GM19023 (cell line): Measurements from ENCODE around the gene FBXW7.

Source experiments
- ATAC-seq: cut with Tn5 transposase; IDR thresholded peaks from one replicate; pipeline ENCODE4 v1.9.1; 2021; ENCODE audit warnings: mild to moderate bottlenecking, moderate library complexity; ENCODE audit not compliant: unreplicated experiment

Gene FBXW7

GRCh38 chr4:152380919-152381318, 155.0 kb downstream of the FBXW7 start:
- no peak for ATAC-seq

- ATAC-seq: no peak
Measured at GRCh38 chr4:152380185-152380584, 155.7 kb downstream of the FBXW7 start.

GRCh38 chr4:152374606-152375285, 161.1 kb downstream of the FBXW7 start:
- no peak for ATAC-seq

GRCh38 chr4:152374153-152374552, 161.7 kb downstream of the FBXW7 start:
- ATAC-seq: no peak

- no peak for ATAC-seq
Measured at GRCh38 chr4:152372444-152372843, 163.4 kb downstream of the FBXW7 start.

GRCh38 chr4:152369902-152370295, 166.0 kb downstream of the FBXW7 start:
- no peak for ATAC-seq

GRCh38 chr4:152369203-152369901, 166.5 kb downstream of the FBXW7 start:
- no peak for ATAC-seq

GRCh38 chr4:152368001-152368400, 167.9 kb downstream of the FBXW7 start:
- no peak for ATAC-seq

GRCh38 chr4:152364883-152365282, 171.0 kb downstream of the FBXW7 start:
- ATAC-seq: no peak

GRCh38 chr4:152364383-152364782, 171.5 kb downstream of the FBXW7 start:
- no peak for ATAC-seq

- no peak for ATAC-seq
Measured at GRCh38 chr4:152363904-152364303, 172.0 kb downstream of the FBXW7 start.

GRCh38 chr4:152363086-152363485, 172.8 kb downstream of the FBXW7 start:
- ATAC-seq: no peak

- peak; percentile 47 for ATAC-seq
Measured at GRCh38 chr4:152360045-152360410, 175.9 kb downstream of the FBXW7 start.

GRCh38 chr4:152359208-152360044, 176.5 kb downstream of the FBXW7 start:
- peak; percentile 38 for ATAC-seq

- ATAC-seq: no peak
Measured at GRCh38 chr4:152357206-152357605, 178.7 kb downstream of the FBXW7 start.

- ATAC-seq: no peak
Measured at GRCh38 chr4:152356428-152357034, 179.4 kb downstream of the FBXW7 start.

GRCh38 chr4:152352622-152353116, 183.2 kb downstream of the FBXW7 start:
- ATAC-seq: peak; percentile 90

- peak; percentile 27 for ATAC-seq
Measured at GRCh38 chr4:152352215-152352614, 183.7 kb downstream of the FBXW7 start.

- no peak for ATAC-seq
Measured at GRCh38 chr4:152351080-152351479, 184.8 kb downstream of the FBXW7 start.

- ATAC-seq: no peak
Measured at GRCh38 chr4:152348670-152349069, 187.2 kb downstream of the FBXW7 start.

- ATAC-seq: no peak
Measured at GRCh38 chr4:152346979-152347378, 188.9 kb downstream of the FBXW7 start.
